ENCODE data around the gene LHX5. TPM values are rescaled to one million over a fixed set of nuclear protein-coding genes. Genes with fewer than 3 reads are reported as not detected.

The LHX5 gene
- total RNA-seq, 1 experiment from 2014 or later = 1.9 TPM

GRCh38 chr12:113515082-113515856 is 43.6 kb upstream of the LHX5 start:
- Mint-ChIP-seq H3K9me3 (peaks cover 12 to 18% of the 10 kb centered on the region in 2 experiments), H3K27ac (peak overlapping the region in 2 of 3 experiments; percentile 53 to 94; a peak in 3 of 7 replicates), H3K36me3 (ENCODE audit: insufficient read depth in 1 of 3, low read depth in 3 of 3) (peaks cover 0 to 20% (median 0%) of the 10 kb centered on the region in 3 experiments; a peak in 3 of 7 replicates), H3K4me1 (peaks cover 40 to 56% of the 10 kb centered on the region in 2 experiments), H3K27me3 (ENCODE audit: low read depth) (peaks cover 74% of the 10 kb centered on the region), H3K4me3 (peak overlapping the region; percentile 46 to 83)
- no peak overlapping the region for H3T11ph ChIP-seq (ENCODE audit: low read length)
- WGBS (ENCODE audit: extremely low coverage, insufficient read length, low lambda C conversion rate) = no CpG with 5 or more reads among the region's 31 CpGs
- peaks cover 3% of the 10 kb centered on the region for H3K23me2 ChIP-seq (ENCODE audit: insufficient read length, low read depth, low read length, poor library complexity, severe bottlenecking)
- no peak overlapping the region for H3K23ac ChIP-seq (ENCODE audit: insufficient read length, low read depth, low read length)
- TF ChIP-seq CTCF (conservative IDR thresholded peaks at IDR 0.05) = no peak
- peak overlapping the region; percentile 21 for H3K18ac ChIP-seq (ENCODE audit: insufficient read length, low read depth, low read length)
- H4K8ac ChIP-seq (replicated peaks; ENCODE audit: insufficient read length, low read depth, low read length) = no peak overlapping the region
- H2BK120ac ChIP-seq (ENCODE audit: low read depth, low read length, poor library complexity, severe bottlenecking) = no peak overlapping the region
- no peak overlapping the region for H3K14ac ChIP-seq (ENCODE audit: insufficient read depth, low read length)
- H3K9me3 ChIP-seq (ENCODE audit: control insufficient read depth, low read depth, low read length) = no peaks in the 10 kb centered on the region
- peak; percentile 69 for DNase-seq
- H3K79me2 ChIP-seq (ENCODE audit: insufficient read depth, low read length) = no peaks in the 10 kb centered on the region
- H3K27ac ChIP-seq (ENCODE audit: insufficient read length, low read depth, low read length) = no peak overlapping the region
- no peak overlapping the region for H3K4ac ChIP-seq (ENCODE audit: low read depth, low read length)
- H3K79me1 ChIP-seq (ENCODE audit: insufficient read depth, low read depth, low read length, poor library complexity, severe bottlenecking) = no peaks in the 10 kb centered on the region
- H2BK20ac ChIP-seq (ENCODE audit: low read depth, low read length, poor library complexity, severe bottlenecking) = no peak overlapping the region
- no peak overlapping the region for H2BK12ac ChIP-seq (ENCODE audit: insufficient read length, low read depth, low read length)
- no peak overlapping the region for H4K91ac ChIP-seq (ENCODE audit: insufficient read length, low read depth, low read length)
- H2BK5ac ChIP-seq (ENCODE audit: insufficient read length, low read length) = no peak overlapping the region
- no peaks in the 10 kb centered on the region for H4K20me1 ChIP-seq (ENCODE audit: control insufficient read depth, insufficient read depth, insufficient read length)
- H3K27me3 ChIP-seq (ENCODE audit: insufficient read depth, low read length) = peaks cover 10% of the 10 kb centered on the region; the same call in 1 of the 2 replicates
- H3K4me2 ChIP-seq (ENCODE audit: insufficient read depth, insufficient read length, low read length) = peak overlapping the region; percentile 58
- no peak overlapping the region for H4K5ac ChIP-seq (ENCODE audit: insufficient read length, low read depth, low read length)
- H2BK15ac ChIP-seq (ENCODE audit: low read depth, low read length) = no peak overlapping the region
- no peak overlapping the region for H2AK5ac ChIP-seq (ENCODE audit: insufficient read length, low read length)
- no peak overlapping the region for H2AFZ ChIP-seq (ENCODE audit: low read length)
- H3K4me1 ChIP-seq (ENCODE audit: insufficient read depth, low read length) = no peaks in the 10 kb centered on the region
- H3K9ac ChIP-seq (ENCODE audit: extremely low read depth, insufficient read length, low read length) = no peak overlapping the region
- H3K56ac ChIP-seq (ENCODE audit: insufficient read length, low read depth, low read length) = no peak overlapping the region
